ENCODE data around the gene POLA2. TPM values are rescaled to one million over a fixed set of nuclear protein-coding genes. Genes with fewer than 3 reads are reported as not detected.
"Not testable (repeated sequence)": the region's sequence is repeated elsewhere in the genome, so short reads cannot be mapped to it uniquely, and the experiment has no call there.

POLA2 gene
- total RNA-seq, 1 experiment from 2014 or later: 35.6 TPM

GRCh38 chr11:65236194-65237059 is 25.3 kb upstream of the POLA2 start (continued):
- no peak for TF ChIP-seq E2F1 (CRISPR knock-in tag; IDR thresholded peaks at IDR 0.05)
- TF ChIP-seq SOX15 (CRISPR knock-in tag; IDR thresholded peaks at IDR 0.05): no peak

GRCh38 chr11:65238302-65238701 is 23.5 kb upstream of the POLA2 start:
- H3K27me3 Mint-ChIP-seq (ENCODE audit: low read depth); DNase-seq (ENCODE audit: low spot score); ATAC-seq; H3K27ac Mint-ChIP-seq; CTCF ChIA-PET; POLR2A ChIA-PET; H3K4me3 Mint-ChIP-seq: not testable (repeated sequence)
- Mint-ChIP-seq H3K36me3 (peaks cover 17% of the 10 kb centered on the region), H3K4me1 (peaks cover 15% of the 10 kb centered on the region), H3K9me3 (peaks cover 14% of the 10 kb centered on the region)

GRCh38 chr11:65241134-65241533 is 20.6 kb upstream of the POLA2 start:
- no peak overlapping the region for H3K27ac Mint-ChIP-seq
- POLR2A ChIA-PET: no interaction called here
- no peak overlapping the region for H3K4me3 Mint-ChIP-seq
- DNase-seq (ENCODE audit: low spot score) (no peak), ATAC-seq (no peak)
- H3K4me1 Mint-ChIP-seq: peaks cover 20% of the 10 kb centered on the region
- TF ChIP-seq CDX4 (CRISPR knock-in tag; IDR thresholded peaks at IDR 0.05; ENCODE audit: borderline replicate concordance): no peak
- no peak for TF ChIP-seq JUN (CRISPR knock-in tag; IDR thresholded peaks at IDR 0.05)
- TF ChIP-seq ZNF121 (CRISPR knock-in tag; IDR thresholded peaks at IDR 0.05): peak; percentile 58; the same call in 1 of the 2 replicates
- CTCF ChIA-PET: interaction anchor here (0.6 kb wide), 1 partner anchor 55 kb away, joined by 5 read pairs; no protein-coding TSS in a partner anchor
- H3K36me3 Mint-ChIP-seq: peaks cover 17% of the 10 kb centered on the region
- no peaks in the 10 kb centered on the region for H3K27me3 Mint-ChIP-seq (ENCODE audit: low read depth)
- peaks cover 14% of the 10 kb centered on the region for H3K9me3 Mint-ChIP-seq

- Mint-ChIP-seq H3K27me3 (ENCODE audit: low read depth) (no peaks in the 10 kb centered on the region), H3K9me3 (peaks cover 14% of the 10 kb centered on the region), H3K27ac (no peak overlapping the region), H3K36me3 (peaks cover 17% of the 10 kb centered on the region), H3K4me1 (peaks cover 20% of the 10 kb centered on the region), H3K4me3 (no peak overlapping the region)
- no peak for ATAC-seq
- ChIA-PET CTCF (interaction anchor here (0.7 to 0.9 kb wide), 2 partner anchors 8 to 16 kb away, joined by 3 to 5 read pairs; no protein-coding TSS in a partner anchor), POLR2A (no interaction called here)
- DNase-seq (ENCODE audit: low spot score): no peak
- TF ChIP-seq CBFB (CRISPR knock-in tag; IDR thresholded peaks at IDR 0.05; ENCODE audit: low read depth) (no peak), TEAD4 (CRISPR knock-in tag; IDR thresholded peaks at IDR 0.05) (no peak), E2F4 (CRISPR knock-in tag; IDR thresholded peaks at IDR 0.05; ENCODE audit: borderline replicate concordance, low read depth) (no peak), FOXP4 (CRISPR knock-in tag; IDR thresholded peaks at IDR 0.05) (no peak), HMGXB4 (CRISPR knock-in tag; IDR thresholded peaks at IDR 0.05) (no peak)
These were observed 20.1 kb upstream of the POLA2 start for GRCh38 chr11:65241692-65242091.
